LNCaP clone FGC (cell line): ENCODE measurements around the gene KLHL13.

Source experiments
- DNase-seq: peaks from one replicate; pipeline ENCODE4 v3.0.0-alpha.2; 2011; ENCODE audit warnings: low read depth
- H3K4me3 ChIP-seq: 2 replicates; pipeline ENCODE4 v1.5.1; 2011; ENCODE audit warnings: mild to moderate bottlenecking, low read depth, low read length, control low read depth
- TF ChIP-seq, protein P1 (sequence below): IDR thresholded peaks from 2 replicates; pipeline ENCODE4 v1.5.1; 2012; ENCODE audit warnings: mild to moderate bottlenecking; ENCODE audit not compliant: control insufficient read depth, insufficient read depth; ENCODE audit errors: extremely low read depth

KLHL13 gene

GRCh38 chrX:117982694-117983392 is 133.8 kb downstream of the KLHL13 start:
- H3K4me3 ChIP-seq = no peak overlapping the region
- TF ChIP-seq, protein P1, sequence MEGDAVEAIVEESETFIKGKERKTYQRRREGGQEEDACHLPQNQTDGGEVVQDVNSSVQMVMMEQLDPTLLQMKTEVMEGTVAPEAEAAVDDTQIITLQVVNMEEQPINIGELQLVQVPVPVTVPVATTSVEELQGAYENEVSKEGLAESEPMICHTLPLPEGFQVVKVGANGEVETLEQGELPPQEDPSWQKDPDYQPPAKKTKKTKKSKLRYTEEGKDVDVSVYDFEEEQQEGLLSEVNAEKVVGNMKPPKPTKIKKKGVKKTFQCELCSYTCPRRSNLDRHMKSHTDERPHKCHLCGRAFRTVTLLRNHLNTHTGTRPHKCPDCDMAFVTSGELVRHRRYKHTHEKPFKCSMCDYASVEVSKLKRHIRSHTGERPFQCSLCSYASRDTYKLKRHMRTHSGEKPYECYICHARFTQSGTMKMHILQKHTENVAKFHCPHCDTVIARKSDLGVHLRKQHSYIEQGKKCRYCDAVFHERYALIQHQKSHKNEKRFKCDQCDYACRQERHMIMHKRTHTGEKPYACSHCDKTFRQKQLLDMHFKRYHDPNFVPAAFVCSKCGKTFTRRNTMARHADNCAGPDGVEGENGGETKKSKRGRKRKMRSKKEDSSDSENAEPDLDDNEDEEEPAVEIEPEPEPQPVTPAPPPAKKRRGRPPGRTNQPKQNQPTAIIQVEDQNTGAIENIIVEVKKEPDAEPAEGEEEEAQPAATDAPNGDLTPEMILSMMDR = no peak
- no peak for DNase-seq

- TF ChIP-seq, protein P1 = no peak
- no peak for DNase-seq
- no peak overlapping the region for H3K4me3 ChIP-seq
These were observed 138.2 kb downstream of the KLHL13 start for GRCh38 chrX:117978402-117978801.

GRCh38 chrX:117977526-117977925 is 139.1 kb downstream of the KLHL13 start:
- TF ChIP-seq, protein P1 = no peak
- H3K4me3 ChIP-seq = no peak overlapping the region
- DNase-seq = no peak

DNA sequence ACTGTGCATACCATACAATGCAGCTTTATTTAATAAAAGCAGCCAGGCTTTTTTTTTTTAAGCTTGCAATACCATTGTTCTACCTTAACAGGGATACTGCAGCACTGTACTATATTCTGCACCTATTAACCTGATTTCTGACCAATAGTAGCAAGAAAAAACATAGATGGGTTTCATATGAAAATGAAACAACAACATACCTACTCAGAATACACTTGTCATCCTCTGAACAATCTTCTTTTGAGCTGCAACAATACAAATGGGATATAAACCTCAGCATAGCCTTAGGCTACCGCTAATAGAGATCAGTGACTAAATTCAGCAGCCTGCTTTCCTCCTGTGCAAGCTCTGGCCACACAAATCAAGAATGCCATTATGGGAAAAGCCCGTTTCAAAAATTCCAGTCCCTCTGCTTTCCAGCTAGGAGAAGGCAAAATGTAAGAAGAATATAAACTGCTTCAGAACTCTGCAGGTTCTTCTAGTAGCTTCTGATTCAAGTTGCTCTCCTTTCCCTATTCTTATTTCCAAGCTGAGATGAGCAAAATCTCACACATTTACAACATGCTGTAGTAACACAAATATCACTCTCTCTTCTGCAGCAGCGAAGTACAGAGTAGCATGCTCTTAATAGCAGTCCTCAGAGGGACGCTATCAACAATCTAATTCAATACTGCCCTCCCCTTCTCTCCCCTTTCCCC is 143.4 kb downstream of the KLHL13 start:
- TF ChIP-seq, protein P1 = no peak
- no peak overlapping the region for H3K4me3 ChIP-seq
- DNase-seq = no peak

- DNase-seq = no peak
- H3K4me3 ChIP-seq = no peak overlapping the region
- TF ChIP-seq, protein P1 = no peak
These were observed 143.9 kb downstream of the KLHL13 start for GRCh38 chrX:117972711-117973109.

- DNase-seq = no peak
- TF ChIP-seq, protein P1 = no peak
- no peak overlapping the region for H3K4me3 ChIP-seq
These were observed 146.8 kb downstream of the KLHL13 start for GRCh38 chrX:117969782-117970181.
